Right lobe of liver (tissue), 4 donors: Measurements from ENCODE around the gene PCLO.

Experiments used
- POLR2A ChIP-seq: fragments of 450-650 bp; IDR thresholded peaks from one replicate; pipeline ENCODE4 v1.6.1; 2017; ENCODE audit warnings: antibody characterized with exemption, mild to moderate bottlenecking
- TF ChIP-seq, protein P1 (sequence below), 4 donors: fragments of 200-600 bp in 3 of 4; fragments of 450-650 bp in 1 of 4; IDR thresholded peaks; one replicate each; pipeline versions ENCODE4 v1.5.1 to v1.8.0; 2016 to 2022; ENCODE audit warnings: antibody characterized with exemption in 4 of 4, mild to moderate bottlenecking in 2 of 4
- donor health status: DM: no; HTN: no; CAD: no.
- donor health status: DM: no; HTN: no; CAD: no.
- donor health status: DM: no; HTN: yes; CAD: no.

DNA sequence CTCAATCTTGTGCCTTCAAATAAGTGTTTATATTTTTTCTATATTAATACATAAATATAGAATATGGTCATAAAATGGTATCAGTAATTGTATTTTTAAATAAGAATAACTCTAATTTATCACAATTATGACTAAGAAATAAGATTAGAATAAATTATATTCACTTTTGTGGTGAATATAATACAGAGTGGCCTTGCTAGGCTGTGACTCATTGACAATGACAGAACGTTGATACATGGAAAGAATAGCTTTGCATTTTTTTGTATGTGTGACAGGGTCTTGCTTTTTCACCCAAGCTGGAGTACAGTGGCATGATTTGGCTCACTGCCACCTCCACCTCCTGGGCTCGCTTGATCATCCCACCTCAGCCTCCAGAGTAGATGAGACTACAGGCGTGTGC lies 47.8 kb upstream of the PCLO start:
- TF ChIP-seq, protein P1, sequence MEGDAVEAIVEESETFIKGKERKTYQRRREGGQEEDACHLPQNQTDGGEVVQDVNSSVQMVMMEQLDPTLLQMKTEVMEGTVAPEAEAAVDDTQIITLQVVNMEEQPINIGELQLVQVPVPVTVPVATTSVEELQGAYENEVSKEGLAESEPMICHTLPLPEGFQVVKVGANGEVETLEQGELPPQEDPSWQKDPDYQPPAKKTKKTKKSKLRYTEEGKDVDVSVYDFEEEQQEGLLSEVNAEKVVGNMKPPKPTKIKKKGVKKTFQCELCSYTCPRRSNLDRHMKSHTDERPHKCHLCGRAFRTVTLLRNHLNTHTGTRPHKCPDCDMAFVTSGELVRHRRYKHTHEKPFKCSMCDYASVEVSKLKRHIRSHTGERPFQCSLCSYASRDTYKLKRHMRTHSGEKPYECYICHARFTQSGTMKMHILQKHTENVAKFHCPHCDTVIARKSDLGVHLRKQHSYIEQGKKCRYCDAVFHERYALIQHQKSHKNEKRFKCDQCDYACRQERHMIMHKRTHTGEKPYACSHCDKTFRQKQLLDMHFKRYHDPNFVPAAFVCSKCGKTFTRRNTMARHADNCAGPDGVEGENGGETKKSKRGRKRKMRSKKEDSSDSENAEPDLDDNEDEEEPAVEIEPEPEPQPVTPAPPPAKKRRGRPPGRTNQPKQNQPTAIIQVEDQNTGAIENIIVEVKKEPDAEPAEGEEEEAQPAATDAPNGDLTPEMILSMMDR (IDR thresholded peaks at IDR 0.05) = no peak
- TF ChIP-seq POLR2A = no peak
